Heart left ventricle (tissue), 16 donors: ENCODE measurements around the gene ABL2. TPM values are rescaled to one million over a fixed set of nuclear protein-coding genes. Genes with fewer than 3 reads are reported as not detected.

Experiments
- ATAC-seq, 4 donors: fragments of 200-7000 bp; cut with Tn5 transposase; one replicate each; pipeline ENCODE4 v1.9.1; 2020 to 2022; ENCODE audit warnings: moderate library complexity in 4 of 4, mild to moderate bottlenecking in 3 of 4, moderate number of reproducible peaks in 1 of 4
- DNase-seq, 5 donors: peaks; one replicate each; pipeline ENCODE4 v3.0.0-alpha.2; 2020
- H3K27ac ChIP-seq, 12 donors: fragments of 200-600 bp; sonication (generic) in 4 of 12; one replicate each; pipeline versions ENCODE4 v1.5.0 to v1.8.0; 2016 to 2022; ENCODE audit warnings: mild to moderate bottlenecking in 2 of 12
- H3K27me3 ChIP-seq, 9 donors: fragments of 200-600 bp; sonication (generic) in 2 of 9; one replicate each; pipeline versions ENCODE4 v1.5.1 to v1.8.0; 2016 to 2022; ENCODE audit warnings: mild to moderate bottlenecking in 3 of 9
- H3K36me3 ChIP-seq, 9 donors: fragments of 200-600 bp; sonication (generic) in 2 of 9; one replicate each; pipeline versions ENCODE4 v1.5.0 to v1.8.0; 2018 to 2022; ENCODE audit warnings: mild to moderate bottlenecking in 2 of 9
- H3K4me1 ChIP-seq, 12 donors: fragments of 200-600 bp; sonication (generic) in 4 of 12; one replicate each; pipeline versions ENCODE4 v1.5.0 to v1.8.0; 2016 to 2022; ENCODE audit warnings: mild to moderate bottlenecking in 3 of 12
- H3K4me3 ChIP-seq, 12 donors: fragments of 200-600 bp; sonication (generic) in 4 of 12; one replicate each; pipeline versions ENCODE4 v1.5.0 to v1.8.0; 2017 to 2022; ENCODE audit warnings: mild to moderate bottlenecking in 9 of 12, moderate library complexity in 4 of 12
- H3K9me3 ChIP-seq, 12 donors: fragments of 200-600 bp; sonication (generic) in 4 of 12; one replicate each; pipeline versions ENCODE4 v1.5.0 to v1.8.0; 2016 to 2022; ENCODE audit warnings: mild to moderate bottlenecking in 1 of 12
- CTCF ChIP-seq, 12 donors: fragments of 200-600 bp; sonication (generic) in 4 of 12; IDR thresholded peaks; one replicate each; pipeline versions ENCODE4 v1.5.0 to v1.8.0; 2018 to 2022; ENCODE audit warnings: antibody characterized with exemption in 12 of 12, mild to moderate bottlenecking in 5 of 12
- POLR2A ChIP-seq, 2 donors: fragments of 450-650 bp; IDR thresholded peaks; one replicate each; pipeline ENCODE4 v1.6.1; 2017; ENCODE audit warnings: antibody characterized with exemption in 2 of 2, mild to moderate bottlenecking in 2 of 2, moderate library complexity in 2 of 2
- WGBS, 4 donors: extraction: QIAGEN DNeasy Blood & Tissue Kit in 2 of 4; methylation state at CpG; one replicate each; pipeline versions ENCODE4 v1.1.5 to v1.1.7; 2013 to 2018; 5-methylcytosine and 5-hydroxymethylcytosine counted together
- intact Hi-C, 10 donors: fragments of 100-400 bp; cut with DNase I; formaldehyde crosslinking; loops; one replicate each; pipeline versions ENCODE4 v1.11.1 to v1.14.2; 2022
- polyA plus RNA-seq, 2 donors: library from polyadenylated mRNA; stranded (reverse); fragments of 200-250 nt; gene quantifications; one replicate each; pipeline ENCODE4 v1.2.3, GENCODE V29; 2013
- total RNA-seq, 9 donors: library from RNA; depleted of rRNA in 2 of 9; stranded (reverse); fragments of >200 nt in 2 of 9; fragmentation: NEBNext Ultra II Directional in 3 of 9; extraction: Animal tissue kit (Norgen Biotek cat#: 25700) in 3 of 9; gene quantifications; one replicate each; pipeline versions ENCODE4 v1.1.0 to v1.2.4, GENCODE V29; 2016 to 2023
- donor health status: ischemic (EF 13 %, LVEDD 7.1; RV severe dilation, severe dysfunction).
- donor health status: healthy with polysubstance abuse.
- donor health status: DM: no; HTN: yes; CAD: no.
- donor health status: DM: no; HTN: no; CAD: no.
- donor health status: ischemic (EF 25% LVEDD 6.9; RV normal size, moderate dysfunction).
- donor health status: ischemic (EF 25% LVEDD 5.7; RV mildly dilated, moderate dysfunction).
- donor health status: healthy.
- donor health status: DM: yes; HTN: yes; CAD: no.
- donor health status: ischemic (EF 35%, LVEDD 5.7; RV mildly dilated, moderate dysfunction).
- donor health status: nonischemic (EF 11% LVEDD 7.7; RV severe dilation, severe dysfunction).
- donor health status: DM: yes; HTN: yes; CAD: no.
- donor health status: PGD.
- donor health status: ischemic (EF 29% LVEDD 5.4; RV normal size, mild dysfunction).
- donor health status: nonischemic (EF 23%, LVEDD 6.1; RV moderate dilation, normal function).

The ABL2 gene
- total and polyA plus RNA-seq, 11 donors = 2.5 to 22.0 (median 10.2) TPM

- WGBS, 4 donors = 81 to 87% (median 82%) methylated on average over 4 of the region's 4 CpGs
- no peak for TF ChIP-seq POLR2A (IDR thresholded peaks at IDR 0.05)
- no peak for TF ChIP-seq CTCF (IDR thresholded peaks at IDR 0.05)
- DNase-seq (no peak), ATAC-seq (no peak)
- H3K27ac ChIP-seq = peak overlapping the region in 3 of 12 donors; percentile 0 to 34 (median 21)
- H3K4me1 ChIP-seq = peaks cover 0 to 34% (median 18%) of the 10 kb centered on the region in 12 donors
- H3K4me3 ChIP-seq = no peak overlapping the region
- H3K9me3 ChIP-seq = no peaks in the 10 kb centered on the region
- no peaks in the 10 kb centered on the region for H3K27me3 ChIP-seq
- H3K36me3 ChIP-seq = peaks cover 0 to 80% (median 53%) of the 10 kb centered on the region in 9 donors
- intact Hi-C loops = loop anchor here in 1 of 10 donors (10.0 kb wide), 1 partner anchor 199 kb away; the partner anchor contains the start of gene SOAT1
Observed at GRCh38 chr1:179095377-179095776, 134.1 kb downstream of the ABL2 start.

- Histone ChIP-seq H3K4me1 (peaks cover 0 to 39% (median 21%) of the 10 kb centered on the region in 12 donors), H3K9me3 (no peaks in the 10 kb centered on the region), H3K27me3 (no peaks in the 10 kb centered on the region), H3K36me3 (peaks cover 0 to 75% (median 53%) of the 10 kb centered on the region in 9 donors), H3K27ac (peak overlapping the region in 2 of 12 donors; percentile 0 to 21), H3K4me3 (no peak overlapping the region)
- DNase-seq = no peak
- no peak for ATAC-seq
- intact Hi-C loops = loop anchor here in 1 of 10 donors (10.0 kb wide), 1 partner anchor 200 kb away; the partner anchor contains the start of gene SOAT1
- 56 to 77% (median 63%) methylated on average over 4 to 5 of the region's 5 CpGs for WGBS, 4 donors
- TF ChIP-seq POLR2A (IDR thresholded peaks at IDR 0.05) = no peak
- TF ChIP-seq CTCF (IDR thresholded peaks at IDR 0.05) = no peak
Observed at GRCh38 chr1:179094818-179095217, 134.7 kb downstream of the ABL2 start.

DNA sequence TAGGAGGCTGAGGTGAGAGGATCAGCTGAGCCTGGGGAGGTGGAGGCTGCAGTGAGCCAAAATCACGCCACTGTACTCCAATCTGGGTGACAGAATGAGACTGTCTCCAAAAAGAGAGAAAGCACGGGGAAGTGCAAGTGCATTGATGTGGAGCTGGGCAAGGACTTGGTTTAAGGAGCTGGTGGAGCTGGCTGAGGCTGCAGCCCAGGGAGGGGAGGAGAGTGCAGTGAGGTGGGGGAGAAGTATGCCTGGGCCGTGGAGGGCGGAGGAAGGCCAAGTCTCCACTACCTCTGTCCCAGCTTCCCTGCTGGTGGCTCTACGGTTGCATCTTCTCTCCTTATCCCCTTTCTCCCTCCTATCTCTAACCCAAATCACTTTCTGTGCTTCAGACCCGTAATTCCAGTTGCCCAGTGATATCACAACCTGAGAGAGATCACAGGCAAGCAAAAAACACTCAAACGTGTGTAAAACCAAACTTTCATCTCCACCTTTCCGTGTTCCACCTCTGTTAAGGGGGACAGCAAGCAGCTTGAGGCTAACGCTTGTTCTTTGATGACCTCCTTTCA, 136.5 kb downstream of the ABL2 start:
- H3K27ac ChIP-seq = no peak overlapping the region
- 88 to 96% (median 95%) methylated on average over 9 of the region's 9 CpGs for WGBS, 4 donors

More for the DNA sequence above, 136.5 kb downstream of the ABL2 start:
- intact Hi-C loops = loop anchor here in 1 of 10 donors (10.0 kb wide), 1 partner anchor 202 kb away; the partner anchor contains the start of gene SOAT1
- H3K9me3 ChIP-seq = no peaks in the 10 kb centered on the region
- H3K4me1 ChIP-seq = peaks cover 0 to 42% (median 23%) of the 10 kb centered on the region in 12 donors
- DNase-seq = no peak
- peaks cover 0 to 86% (median 61%) of the 10 kb centered on the region in 9 donors for H3K36me3 ChIP-seq
- no peak overlapping the region for H3K4me3 ChIP-seq
- no peak for ATAC-seq
- TF ChIP-seq POLR2A (IDR thresholded peaks at IDR 0.05) (no peak), CTCF (IDR thresholded peaks at IDR 0.05) (no peak)
- no peaks in the 10 kb centered on the region for H3K27me3 ChIP-seq
